Neural cell (in vitro differentiated cells): ENCODE data around the gene KCNJ12.
"Not testable (repeated sequence)": the region's sequence is repeated elsewhere in the genome, so short reads cannot be mapped to it uniquely, and the experiment has no call there.

ENCODE experiments used
- POLR2AphosphoS5 ChIP-seq: IDR thresholded peaks from 2 replicates; pipeline ENCODE4 v1.6.1; 2012
- TF ChIP-seq, protein P1 (sequence below): fragments of 450-650 bp; IDR thresholded peaks from 2 replicates; pipeline ENCODE4 v1.5.1; 2014; ENCODE audit warnings: antibody characterized with exemption, mild to moderate bottlenecking, moderate library complexity; ENCODE audit not compliant: poor library complexity, severe bottlenecking
- TF ChIP-seq, protein P2 (sequence below): IDR thresholded peaks from 2 replicates; pipeline ENCODE4 v1.6.1; 2012; ENCODE audit warnings: borderline replicate concordance

DNA sequence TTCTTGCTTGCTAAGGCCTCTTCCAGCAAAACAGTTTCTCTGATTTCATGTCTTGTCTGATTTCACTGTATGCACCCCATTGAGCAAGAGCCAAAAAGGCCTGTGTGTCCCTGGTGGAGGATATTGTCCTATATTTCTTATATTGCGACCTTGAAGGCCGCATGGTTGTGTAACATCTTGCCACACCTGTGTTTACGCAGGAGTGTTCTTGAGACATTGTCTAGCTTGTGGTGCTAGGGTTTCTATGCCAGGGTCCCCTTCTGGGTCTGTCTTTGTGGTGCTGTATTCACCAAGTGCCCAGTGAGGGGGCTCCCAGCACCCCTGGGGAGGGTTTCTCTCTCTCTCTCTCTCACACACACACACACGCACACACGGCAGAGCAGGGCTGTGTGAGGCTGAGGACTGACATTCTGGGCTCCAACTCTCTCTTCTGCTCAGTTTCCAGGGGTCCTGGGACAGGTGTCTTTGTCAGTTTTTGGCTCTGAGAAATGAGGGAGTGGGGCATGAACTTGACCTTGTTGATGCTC lies 35.6 kb downstream of the KCNJ12 start:
- TF ChIP-seq, protein P1, sequence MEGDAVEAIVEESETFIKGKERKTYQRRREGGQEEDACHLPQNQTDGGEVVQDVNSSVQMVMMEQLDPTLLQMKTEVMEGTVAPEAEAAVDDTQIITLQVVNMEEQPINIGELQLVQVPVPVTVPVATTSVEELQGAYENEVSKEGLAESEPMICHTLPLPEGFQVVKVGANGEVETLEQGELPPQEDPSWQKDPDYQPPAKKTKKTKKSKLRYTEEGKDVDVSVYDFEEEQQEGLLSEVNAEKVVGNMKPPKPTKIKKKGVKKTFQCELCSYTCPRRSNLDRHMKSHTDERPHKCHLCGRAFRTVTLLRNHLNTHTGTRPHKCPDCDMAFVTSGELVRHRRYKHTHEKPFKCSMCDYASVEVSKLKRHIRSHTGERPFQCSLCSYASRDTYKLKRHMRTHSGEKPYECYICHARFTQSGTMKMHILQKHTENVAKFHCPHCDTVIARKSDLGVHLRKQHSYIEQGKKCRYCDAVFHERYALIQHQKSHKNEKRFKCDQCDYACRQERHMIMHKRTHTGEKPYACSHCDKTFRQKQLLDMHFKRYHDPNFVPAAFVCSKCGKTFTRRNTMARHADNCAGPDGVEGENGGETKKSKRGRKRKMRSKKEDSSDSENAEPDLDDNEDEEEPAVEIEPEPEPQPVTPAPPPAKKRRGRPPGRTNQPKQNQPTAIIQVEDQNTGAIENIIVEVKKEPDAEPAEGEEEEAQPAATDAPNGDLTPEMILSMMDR: not testable (repeated sequence)
- TF ChIP-seq, protein P2, sequence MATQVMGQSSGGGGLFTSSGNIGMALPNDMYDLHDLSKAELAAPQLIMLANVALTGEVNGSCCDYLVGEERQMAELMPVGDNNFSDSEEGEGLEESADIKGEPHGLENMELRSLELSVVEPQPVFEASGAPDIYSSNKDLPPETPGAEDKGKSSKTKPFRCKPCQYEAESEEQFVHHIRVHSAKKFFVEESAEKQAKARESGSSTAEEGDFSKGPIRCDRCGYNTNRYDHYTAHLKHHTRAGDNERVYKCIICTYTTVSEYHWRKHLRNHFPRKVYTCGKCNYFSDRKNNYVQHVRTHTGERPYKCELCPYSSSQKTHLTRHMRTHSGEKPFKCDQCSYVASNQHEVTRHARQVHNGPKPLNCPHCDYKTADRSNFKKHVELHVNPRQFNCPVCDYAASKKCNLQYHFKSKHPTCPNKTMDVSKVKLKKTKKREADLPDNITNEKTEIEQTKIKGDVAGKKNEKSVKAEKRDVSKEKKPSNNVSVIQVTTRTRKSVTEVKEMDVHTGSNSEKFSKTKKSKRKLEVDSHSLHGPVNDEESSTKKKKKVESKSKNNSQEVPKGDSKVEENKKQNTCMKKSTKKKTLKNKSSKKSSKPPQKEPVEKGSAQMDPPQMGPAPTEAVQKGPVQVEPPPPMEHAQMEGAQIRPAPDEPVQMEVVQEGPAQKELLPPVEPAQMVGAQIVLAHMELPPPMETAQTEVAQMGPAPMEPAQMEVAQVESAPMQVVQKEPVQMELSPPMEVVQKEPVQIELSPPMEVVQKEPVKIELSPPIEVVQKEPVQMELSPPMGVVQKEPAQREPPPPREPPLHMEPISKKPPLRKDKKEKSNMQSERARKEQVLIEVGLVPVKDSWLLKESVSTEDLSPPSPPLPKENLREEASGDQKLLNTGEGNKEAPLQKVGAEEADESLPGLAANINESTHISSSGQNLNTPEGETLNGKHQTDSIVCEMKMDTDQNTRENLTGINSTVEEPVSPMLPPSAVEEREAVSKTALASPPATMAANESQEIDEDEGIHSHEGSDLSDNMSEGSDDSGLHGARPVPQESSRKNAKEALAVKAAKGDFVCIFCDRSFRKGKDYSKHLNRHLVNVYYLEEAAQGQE: not testable (repeated sequence)
- not testable (repeated sequence) for TF ChIP-seq POLR2AphosphoS5
